ENCODE data around the gene YOD1. TPM values are rescaled to one million over a fixed set of nuclear protein-coding genes. Genes with fewer than 3 reads are reported as not detected.

YOD1 gene
- total and polyA plus RNA-seq, 7 donors = 1.2 to 7.8 (median 5.2) TPM

DNA sequence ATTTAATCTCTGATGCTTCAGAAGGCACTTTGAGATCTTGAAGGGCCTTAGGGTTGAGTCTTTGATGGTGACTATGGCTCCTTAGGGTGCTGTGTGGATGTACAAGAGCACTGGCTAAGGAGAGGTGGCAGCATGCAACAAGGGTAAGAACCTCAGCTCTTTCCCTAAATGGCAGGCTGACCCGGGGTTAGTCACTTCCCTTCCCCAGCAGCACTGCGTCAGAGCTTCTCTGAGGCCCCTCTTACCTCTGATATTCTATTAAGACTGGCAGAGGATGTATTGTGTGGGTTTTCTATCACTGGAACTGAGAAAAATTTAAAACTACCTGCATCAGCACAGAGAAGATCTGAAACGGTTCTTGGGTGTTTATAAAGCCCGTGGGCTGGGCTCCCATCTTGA lies 30.3 kb downstream of the YOD1 start:
- 74 to 81% methylated on average over 4 of the region's 4 CpGs for WGBS, 2 donors

DNA sequence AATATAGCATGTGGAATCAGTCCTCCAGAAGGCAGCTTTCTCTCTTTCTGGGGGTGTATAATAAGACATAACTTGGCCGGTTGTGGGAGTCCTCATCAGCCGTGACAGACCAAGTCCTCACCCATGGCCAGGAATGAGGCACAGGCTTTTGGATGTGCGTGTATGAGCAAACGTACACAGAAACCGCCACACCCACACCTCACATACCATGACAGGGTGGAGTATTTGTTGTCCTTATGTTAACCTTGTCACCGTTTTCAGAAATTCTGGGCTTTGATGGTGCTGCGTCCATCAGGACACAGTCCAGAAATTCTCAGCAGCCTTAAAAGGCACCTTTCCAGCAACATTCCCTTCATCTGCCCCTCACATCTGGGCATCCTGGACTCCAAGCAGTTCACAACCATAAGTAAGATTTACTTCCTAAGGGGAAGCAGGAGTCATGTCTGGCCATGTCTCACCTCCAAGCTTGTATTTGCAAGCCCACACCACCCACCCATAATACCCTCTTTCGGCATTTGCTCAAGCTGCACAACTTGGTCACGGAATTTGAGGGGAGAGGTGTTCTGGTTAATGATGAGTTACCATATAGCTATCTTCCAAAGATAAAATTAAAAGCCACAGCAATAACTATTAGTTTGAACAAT lies 30.8 kb downstream of the YOD1 start:
- Histone ChIP-seq H3K4me3 (no peak overlapping the region), H3K36me3 (no peaks in the 10 kb centered on the region), H3K9me3 (no peaks in the 10 kb centered on the region), H3K27ac (no peak overlapping the region), H3K4me1 (peaks cover 0 to 9% (median 8%) of the 10 kb centered on the region in 4 donors), H3K27me3 (no peaks in the 10 kb centered on the region)
- TF ChIP-seq EP300 (IDR thresholded peaks at IDR 0.05) (no peak), POLR2AphosphoS5 (IDR thresholded peaks at IDR 0.05) (no peak), POLR2A (IDR thresholded peaks at IDR 0.05) (no peak)
- TF ChIP-seq, protein P1, sequence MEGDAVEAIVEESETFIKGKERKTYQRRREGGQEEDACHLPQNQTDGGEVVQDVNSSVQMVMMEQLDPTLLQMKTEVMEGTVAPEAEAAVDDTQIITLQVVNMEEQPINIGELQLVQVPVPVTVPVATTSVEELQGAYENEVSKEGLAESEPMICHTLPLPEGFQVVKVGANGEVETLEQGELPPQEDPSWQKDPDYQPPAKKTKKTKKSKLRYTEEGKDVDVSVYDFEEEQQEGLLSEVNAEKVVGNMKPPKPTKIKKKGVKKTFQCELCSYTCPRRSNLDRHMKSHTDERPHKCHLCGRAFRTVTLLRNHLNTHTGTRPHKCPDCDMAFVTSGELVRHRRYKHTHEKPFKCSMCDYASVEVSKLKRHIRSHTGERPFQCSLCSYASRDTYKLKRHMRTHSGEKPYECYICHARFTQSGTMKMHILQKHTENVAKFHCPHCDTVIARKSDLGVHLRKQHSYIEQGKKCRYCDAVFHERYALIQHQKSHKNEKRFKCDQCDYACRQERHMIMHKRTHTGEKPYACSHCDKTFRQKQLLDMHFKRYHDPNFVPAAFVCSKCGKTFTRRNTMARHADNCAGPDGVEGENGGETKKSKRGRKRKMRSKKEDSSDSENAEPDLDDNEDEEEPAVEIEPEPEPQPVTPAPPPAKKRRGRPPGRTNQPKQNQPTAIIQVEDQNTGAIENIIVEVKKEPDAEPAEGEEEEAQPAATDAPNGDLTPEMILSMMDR (IDR thresholded peaks at IDR 0.05) = no peak
- no peak for DNase-seq
- intact Hi-C loops (cut with DNase I) = no loop called here
- 35 to 79% methylated on average over 9 of the region's 9 CpGs for WGBS, 2 donors

More for the DNA sequence above, 30.3 kb downstream of the YOD1 start:
- peaks cover 0 to 15% (median 14%) of the 10 kb centered on the region in 4 donors for H3K4me1 ChIP-seq
- intact Hi-C loops (cut with DNase I) = no loop called here
- no peaks in the 10 kb centered on the region for H3K36me3 ChIP-seq
- TF ChIP-seq EP300 (IDR thresholded peaks at IDR 0.05) (no peak), POLR2A (IDR thresholded peaks at IDR 0.05) (no peak), POLR2AphosphoS5 (IDR thresholded peaks at IDR 0.05) (no peak)
- TF ChIP-seq, protein P1 (IDR thresholded peaks at IDR 0.05) = no peak
- H3K27me3 ChIP-seq = no peaks in the 10 kb centered on the region
- no peak overlapping the region for H3K27ac ChIP-seq
- DNase-seq = no peak
- no peaks in the 10 kb centered on the region for H3K9me3 ChIP-seq
- no peak overlapping the region for H3K4me3 ChIP-seq

DNA sequence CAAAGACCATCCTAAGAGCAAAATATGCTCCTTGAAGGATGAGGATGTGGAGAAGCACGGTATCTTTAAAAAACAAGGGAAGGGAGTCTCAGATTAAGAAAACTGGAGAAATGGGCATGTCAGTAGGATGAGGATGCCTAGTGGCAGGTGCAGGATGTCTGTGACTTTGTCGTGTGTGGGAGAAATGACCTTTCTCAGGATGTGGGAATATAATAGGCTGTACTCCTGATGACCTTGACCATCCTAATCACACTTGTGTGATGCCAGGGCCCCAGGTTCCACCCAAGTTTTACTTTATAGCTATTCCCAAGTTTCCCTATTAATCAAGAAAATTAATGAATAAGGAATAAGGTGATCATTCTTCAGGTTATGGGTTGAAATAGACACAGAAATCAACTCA lies 31.3 kb downstream of the YOD1 start:
- no peak for DNase-seq
- Histone ChIP-seq H3K9me3 (no peaks in the 10 kb centered on the region), H3K4me1 (peaks cover 0 to 4% (median 3%) of the 10 kb centered on the region in 4 donors), H3K27ac (no peak overlapping the region), H3K27me3 (no peaks in the 10 kb centered on the region), H3K4me3 (no peak overlapping the region), H3K36me3 (no peaks in the 10 kb centered on the region)
- TF ChIP-seq, protein P1 (IDR thresholded peaks at IDR 0.05) = no peak
- no peak for TF ChIP-seq POLR2A (IDR thresholded peaks at IDR 0.05)
- no peak for TF ChIP-seq EP300 (IDR thresholded peaks at IDR 0.05)
- no peak for TF ChIP-seq POLR2AphosphoS5 (IDR thresholded peaks at IDR 0.05)
- WGBS, 2 donors = 57 to 67% methylated on average over 2 of the region's 2 CpGs
- intact Hi-C loops (cut with DNase I) = no loop called here

DNA sequence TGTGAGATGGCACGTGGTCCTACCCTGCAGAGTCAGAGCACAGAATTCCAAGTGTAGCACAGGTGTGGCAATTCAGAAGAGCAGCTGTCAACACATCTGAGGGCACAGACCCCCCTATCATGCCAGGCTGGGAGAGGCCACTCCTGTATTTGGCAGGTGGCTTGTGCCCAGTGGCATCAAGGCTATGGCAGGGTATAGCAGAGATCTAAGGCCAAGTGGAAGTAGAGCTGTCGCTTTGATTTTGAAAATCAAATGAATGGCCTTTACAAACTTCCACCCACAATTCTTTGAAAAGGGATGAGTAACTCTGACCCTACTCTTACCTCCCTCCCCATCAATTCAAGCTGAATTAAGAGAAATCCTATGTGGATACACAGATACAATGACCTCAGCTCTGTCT lies 31.8 kb downstream of the YOD1 start:
- DNase-seq = no peak
- intact Hi-C loops (cut with DNase I) = no loop called here
- Histone ChIP-seq H3K4me1 (no peaks in the 10 kb centered on the region), H3K4me3 (no peak overlapping the region), H3K27me3 (no peaks in the 10 kb centered on the region), H3K27ac (no peak overlapping the region), H3K9me3 (no peaks in the 10 kb centered on the region), H3K36me3 (no peaks in the 10 kb centered on the region)
- 91 to 92% methylated on average over 2 of the region's 2 CpGs for WGBS, 2 donors
- TF ChIP-seq, protein P1 (IDR thresholded peaks at IDR 0.05) = no peak
- TF ChIP-seq EP300 (IDR thresholded peaks at IDR 0.05) = no peak
- no peak for TF ChIP-seq POLR2AphosphoS5 (IDR thresholded peaks at IDR 0.05)

DNA sequence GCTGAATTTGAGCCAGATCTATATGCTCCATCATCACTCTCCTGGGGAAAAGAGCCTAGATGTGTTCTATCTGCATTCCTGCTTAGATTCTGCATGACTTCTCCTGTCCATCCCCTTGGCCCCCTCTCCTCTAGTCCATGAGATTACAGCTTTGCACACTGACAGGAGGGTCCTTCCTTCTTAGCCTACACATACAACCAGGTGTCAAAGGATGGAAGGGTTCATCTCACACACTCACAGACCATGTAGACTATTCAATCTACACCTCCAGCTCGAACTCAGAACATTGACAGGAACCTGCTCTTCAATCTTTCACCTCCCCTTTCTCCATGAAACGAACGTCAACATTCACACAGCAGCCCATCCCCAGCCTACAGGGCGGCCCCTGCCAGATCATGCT lies 32.3 kb downstream of the YOD1 start:
- TF ChIP-seq POLR2AphosphoS5 (IDR thresholded peaks at IDR 0.05) = no peak
- TF ChIP-seq, protein P1 (IDR thresholded peaks at IDR 0.05) = no peak
- TF ChIP-seq POLR2A (IDR thresholded peaks at IDR 0.05) = no peak
- TF ChIP-seq EP300 (IDR thresholded peaks at IDR 0.05) = no peak
- 90 to 92% methylated on average over 4 of the region's 4 CpGs for WGBS, 2 donors
- no peak for DNase-seq
- Histone ChIP-seq H3K27ac (no peak overlapping the region), H3K9me3 (no peaks in the 10 kb centered on the region), H3K4me1 (no peaks in the 10 kb centered on the region), H3K36me3 (no peaks in the 10 kb centered on the region), H3K4me3 (no peak overlapping the region), H3K27me3 (no peaks in the 10 kb centered on the region)
- intact Hi-C loops (cut with DNase I) = no loop called here

Data from sigmoid colon (tissue), 7 donors.